Heart left ventricle (tissue), 16 donors: ENCODE measurements around the gene MEX3D. TPM values are rescaled to one million over a fixed set of nuclear protein-coding genes. Genes with fewer than 3 reads are reported as not detected.

Experiments used
- ATAC-seq, 4 donors: fragments of 200-7000 bp; cut with Tn5 transposase; one replicate each; pipeline ENCODE4 v1.9.1; 2020 to 2022; ENCODE audit warnings: moderate library complexity in 4 of 4, mild to moderate bottlenecking in 3 of 4, moderate number of reproducible peaks in 1 of 4
- DNase-seq, 5 donors: peaks; one replicate each; pipeline ENCODE4 v3.0.0-alpha.2; 2020
- H3K27ac ChIP-seq, 12 donors: fragments of 200-600 bp; sonication (generic) in 4 of 12; one replicate each; pipeline versions ENCODE4 v1.5.0 to v1.8.0; 2016 to 2022; ENCODE audit warnings: mild to moderate bottlenecking in 2 of 12
- H3K27me3 ChIP-seq, 9 donors: fragments of 200-600 bp; sonication (generic) in 2 of 9; one replicate each; pipeline versions ENCODE4 v1.5.1 to v1.8.0; 2016 to 2022; ENCODE audit warnings: mild to moderate bottlenecking in 3 of 9
- H3K36me3 ChIP-seq, 9 donors: fragments of 200-600 bp; sonication (generic) in 2 of 9; one replicate each; pipeline versions ENCODE4 v1.5.0 to v1.8.0; 2018 to 2022; ENCODE audit warnings: mild to moderate bottlenecking in 2 of 9
- H3K4me1 ChIP-seq, 12 donors: fragments of 200-600 bp; sonication (generic) in 4 of 12; one replicate each; pipeline versions ENCODE4 v1.5.0 to v1.8.0; 2016 to 2022; ENCODE audit warnings: mild to moderate bottlenecking in 3 of 12
- H3K4me3 ChIP-seq, 12 donors: fragments of 200-600 bp; sonication (generic) in 4 of 12; one replicate each; pipeline versions ENCODE4 v1.5.0 to v1.8.0; 2017 to 2022; ENCODE audit warnings: mild to moderate bottlenecking in 9 of 12, moderate library complexity in 4 of 12
- H3K9me3 ChIP-seq, 12 donors: fragments of 200-600 bp; sonication (generic) in 4 of 12; one replicate each; pipeline versions ENCODE4 v1.5.0 to v1.8.0; 2016 to 2022; ENCODE audit warnings: mild to moderate bottlenecking in 1 of 12
- POLR2A ChIP-seq, 2 donors: fragments of 450-650 bp; IDR thresholded peaks; one replicate each; pipeline ENCODE4 v1.6.1; 2017; ENCODE audit warnings: antibody characterized with exemption in 2 of 2, mild to moderate bottlenecking in 2 of 2, moderate library complexity in 2 of 2
- WGBS, 4 donors: extraction: QIAGEN DNeasy Blood & Tissue Kit in 2 of 4; methylation state at CpG; one replicate each; pipeline versions ENCODE4 v1.1.5 to v1.1.7; 2013 to 2018; 5-methylcytosine and 5-hydroxymethylcytosine counted together
- intact Hi-C, 10 donors: fragments of 100-400 bp; cut with DNase I; formaldehyde crosslinking; loops; one replicate each; pipeline versions ENCODE4 v1.11.1 to v1.14.2; 2022
- polyA plus RNA-seq, 2 donors: library from polyadenylated mRNA; stranded (reverse); fragments of 200-250 nt; gene quantifications; one replicate each; pipeline ENCODE4 v1.2.3, GENCODE V29; 2013
- total RNA-seq, 9 donors: library from RNA; depleted of rRNA in 2 of 9; stranded (reverse); fragments of >200 nt in 2 of 9; fragmentation: NEBNext Ultra II Directional in 3 of 9; extraction: Animal tissue kit (Norgen Biotek cat#: 25700) in 3 of 9; gene quantifications; one replicate each; pipeline versions ENCODE4 v1.1.0 to v1.2.4, GENCODE V29; 2016 to 2023
- TF ChIP-seq, protein P1 (sequence below), 12 donors: fragments of 200-600 bp; sonication (generic) in 4 of 12; IDR thresholded peaks; one replicate each; pipeline versions ENCODE4 v1.5.0 to v1.8.0; 2018 to 2022; ENCODE audit warnings: antibody characterized with exemption in 12 of 12, mild to moderate bottlenecking in 5 of 12
- donor health status: ischemic (EF 13 %, LVEDD 7.1; RV severe dilation, severe dysfunction).
- donor health status: healthy with polysubstance abuse.
- donor health status: DM: no; HTN: yes; CAD: no.
- donor health status: DM: no; HTN: no; CAD: no.
- donor health status: ischemic (EF 25% LVEDD 6.9; RV normal size, moderate dysfunction).
- donor health status: ischemic (EF 25% LVEDD 5.7; RV mildly dilated, moderate dysfunction).
- donor health status: healthy.
- donor health status: DM: yes; HTN: yes; CAD: no.
- donor health status: ischemic (EF 35%, LVEDD 5.7; RV mildly dilated, moderate dysfunction).
- donor health status: nonischemic (EF 11% LVEDD 7.7; RV severe dilation, severe dysfunction).
- donor health status: DM: yes; HTN: yes; CAD: no.
- donor health status: PGD.
- donor health status: ischemic (EF 29% LVEDD 5.4; RV normal size, mild dysfunction).
- donor health status: nonischemic (EF 23%, LVEDD 6.1; RV moderate dilation, normal function).

MEX3D gene
- total and polyA plus RNA-seq, 11 donors = 1.9 to 18.6 (median 8.0) TPM

DNA sequence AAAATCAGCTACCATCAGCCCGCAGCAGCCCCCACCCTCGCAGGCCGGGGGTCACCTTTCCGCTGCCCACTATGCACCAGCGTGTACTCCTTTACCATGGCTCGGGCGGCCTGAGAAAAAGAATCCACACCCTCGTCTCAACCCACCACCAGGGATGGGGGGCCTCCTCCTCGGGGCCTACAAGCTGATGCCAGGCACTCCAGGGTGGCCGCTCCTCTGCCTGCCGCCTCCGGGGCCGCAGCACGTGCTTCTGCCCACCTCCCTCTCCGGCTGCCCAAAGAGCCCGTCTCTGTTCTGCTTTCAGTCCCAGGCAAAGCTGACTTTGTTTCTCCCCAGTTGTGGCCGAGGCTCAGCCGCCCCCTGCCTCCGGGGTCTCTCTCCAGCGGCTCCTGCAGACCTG lies 11.1 kb upstream of the MEX3D start:
- Histone ChIP-seq H3K27ac (no peak overlapping the region), H3K9me3 (no peaks in the 10 kb centered on the region), H3K4me3 (no peak overlapping the region), H3K27me3 (no peaks in the 10 kb centered on the region), H3K36me3 (peaks cover 0 to 81% (median 63%) of the 10 kb centered on the region in 9 donors), H3K4me1 (peaks cover 0 to 16% (median 1%) of the 10 kb centered on the region in 12 donors)
- DNase-seq = no peak
- WGBS, 4 donors = 96 to 98% (median 96%) methylated on average over 20 of the region's 20 CpGs
- intact Hi-C loops = no loop called here
- ATAC-seq = no peak
- TF ChIP-seq, protein P1, sequence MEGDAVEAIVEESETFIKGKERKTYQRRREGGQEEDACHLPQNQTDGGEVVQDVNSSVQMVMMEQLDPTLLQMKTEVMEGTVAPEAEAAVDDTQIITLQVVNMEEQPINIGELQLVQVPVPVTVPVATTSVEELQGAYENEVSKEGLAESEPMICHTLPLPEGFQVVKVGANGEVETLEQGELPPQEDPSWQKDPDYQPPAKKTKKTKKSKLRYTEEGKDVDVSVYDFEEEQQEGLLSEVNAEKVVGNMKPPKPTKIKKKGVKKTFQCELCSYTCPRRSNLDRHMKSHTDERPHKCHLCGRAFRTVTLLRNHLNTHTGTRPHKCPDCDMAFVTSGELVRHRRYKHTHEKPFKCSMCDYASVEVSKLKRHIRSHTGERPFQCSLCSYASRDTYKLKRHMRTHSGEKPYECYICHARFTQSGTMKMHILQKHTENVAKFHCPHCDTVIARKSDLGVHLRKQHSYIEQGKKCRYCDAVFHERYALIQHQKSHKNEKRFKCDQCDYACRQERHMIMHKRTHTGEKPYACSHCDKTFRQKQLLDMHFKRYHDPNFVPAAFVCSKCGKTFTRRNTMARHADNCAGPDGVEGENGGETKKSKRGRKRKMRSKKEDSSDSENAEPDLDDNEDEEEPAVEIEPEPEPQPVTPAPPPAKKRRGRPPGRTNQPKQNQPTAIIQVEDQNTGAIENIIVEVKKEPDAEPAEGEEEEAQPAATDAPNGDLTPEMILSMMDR (IDR thresholded peaks at IDR 0.05) = no peak
- TF ChIP-seq POLR2A (IDR thresholded peaks at IDR 0.05) = no peak

DNA sequence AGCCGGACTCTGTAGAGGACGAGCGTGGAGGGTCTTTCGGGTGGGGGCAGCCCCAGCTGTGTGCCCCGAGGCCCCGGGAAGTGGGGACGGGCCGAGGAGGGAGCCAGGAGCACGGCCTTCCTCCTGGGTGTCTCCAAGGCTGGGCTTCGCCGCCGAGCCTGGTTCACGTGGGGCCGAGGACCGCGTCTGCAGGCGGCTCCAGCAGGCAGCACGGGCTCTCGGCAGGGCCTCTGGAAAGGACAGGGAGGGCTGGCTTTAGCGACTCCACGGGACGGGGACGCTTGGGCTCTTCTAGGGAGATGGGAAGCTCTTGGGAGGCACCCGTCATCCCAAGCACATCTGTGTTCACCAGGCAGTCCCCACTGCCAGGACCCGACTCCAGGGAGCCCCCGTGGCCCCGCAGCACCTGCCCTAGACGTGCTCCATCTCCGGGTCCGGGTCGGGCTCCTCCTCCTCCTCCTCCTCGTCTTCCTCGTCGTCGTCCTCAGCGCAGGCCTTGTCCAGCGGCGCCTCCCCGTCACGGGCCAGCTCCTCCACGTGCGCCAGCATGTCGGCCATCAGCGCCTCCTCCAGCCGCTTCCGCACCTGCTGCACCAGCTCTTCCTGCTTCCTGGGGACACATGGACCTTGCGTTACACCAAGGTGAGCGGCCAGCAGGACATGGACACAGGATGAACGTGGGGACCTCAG lies 9.9 kb upstream of the MEX3D start:
- no peaks in the 10 kb centered on the region for H3K9me3 ChIP-seq
- 72 to 88% (median 77%) methylated on average over 30 to 49 of the region's 49 CpGs for WGBS, 4 donors
- intact Hi-C loops = no loop called here
- peak overlapping the region in 6 of 12 donors; percentile 4 to 57 (median 30) for H3K27ac ChIP-seq
- peaks cover 0 to 16% (median 1%) of the 10 kb centered on the region in 12 donors for H3K4me1 ChIP-seq
- no peak for TF ChIP-seq POLR2A (IDR thresholded peaks at IDR 0.05)
- TF ChIP-seq, protein P1 (IDR thresholded peaks at IDR 0.05) = no peak
- H3K4me3 ChIP-seq = no peak overlapping the region
- peak in 2 of 4 donors; percentile 18 to 23 for ATAC-seq
- DNase-seq = peak in 1 of 5 donors; percentile 23
- H3K36me3 ChIP-seq = peaks cover 0 to 70% (median 52%) of the 10 kb centered on the region in 9 donors
- no peaks in the 10 kb centered on the region for H3K27me3 ChIP-seq

DNA sequence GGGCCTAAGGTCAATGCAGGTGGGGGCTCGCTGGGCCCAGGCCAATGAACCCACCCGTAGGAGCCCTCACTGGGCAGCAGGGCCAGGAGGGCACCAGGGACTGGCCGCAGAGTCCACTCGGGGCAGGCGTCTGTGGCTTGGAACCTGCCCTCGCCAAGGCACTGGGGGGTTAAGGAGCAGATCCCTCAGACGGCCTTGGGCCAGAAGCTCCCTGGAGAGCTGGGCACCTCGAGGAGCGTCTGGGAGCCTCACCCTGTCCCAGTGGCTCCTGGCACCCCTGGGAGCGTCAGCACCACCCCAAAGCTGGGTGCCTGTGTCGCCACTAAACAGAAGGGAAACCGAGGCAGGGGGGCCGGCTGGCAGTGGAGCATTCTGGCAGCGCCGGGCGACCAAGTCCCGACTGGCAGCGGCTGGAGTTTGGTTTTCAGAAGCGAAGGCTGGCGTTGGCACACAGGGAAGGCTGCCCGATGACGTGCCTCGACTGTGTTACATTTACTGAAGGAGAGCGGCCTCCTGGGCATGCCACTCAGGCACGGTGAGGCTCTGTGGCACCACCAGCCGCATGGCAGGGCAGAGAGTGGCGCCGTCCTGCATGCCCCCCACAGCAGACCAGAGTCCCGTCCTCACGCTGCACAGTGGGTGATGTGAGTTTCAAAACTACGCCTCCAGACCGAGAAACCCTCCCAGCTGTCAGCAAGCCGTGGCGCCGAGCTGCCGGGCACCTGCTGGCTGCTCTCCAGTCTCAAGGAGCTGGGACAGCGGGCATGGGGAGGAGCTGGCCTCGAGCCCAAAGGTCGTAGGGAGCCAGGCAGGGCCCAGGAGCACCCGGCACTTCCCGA lies 9.2 kb upstream of the MEX3D start:
- H3K4me3 ChIP-seq = no peak overlapping the region
- ATAC-seq = peak in 3 of 4 donors; percentile 56 to 64 (median 58)

More for the DNA sequence above, 9.2 kb upstream of the MEX3D start:
- TF ChIP-seq POLR2A (IDR thresholded peaks at IDR 0.05) = no peak
- TF ChIP-seq, protein P1 (IDR thresholded peaks at IDR 0.05) = no peak
- H3K4me1 ChIP-seq = peaks cover 0 to 16% (median 1%) of the 10 kb centered on the region in 12 donors
- H3K36me3 ChIP-seq = peaks cover 0 to 62% (median 44%) of the 10 kb centered on the region in 9 donors
- H3K27ac ChIP-seq = peak overlapping the region in 7 of 12 donors; percentile 4 to 57 (median 17)
- DNase-seq = peak in 3 of 5 donors; percentile 60 to 84 (median 79)
- WGBS, 4 donors = 52 to 69% (median 65%) methylated on average over 11 to 41 of the region's 41 CpGs
- intact Hi-C loops = no loop called here
- no peaks in the 10 kb centered on the region for H3K27me3 ChIP-seq
- no peaks in the 10 kb centered on the region for H3K9me3 ChIP-seq
